ENCODE measurements around the gene LCN6.
"Not testable (repeated sequence)": the region's sequence is repeated elsewhere in the genome, so short reads cannot be mapped to it uniquely, and the experiment has no call there.

LCN6 gene

DNA sequence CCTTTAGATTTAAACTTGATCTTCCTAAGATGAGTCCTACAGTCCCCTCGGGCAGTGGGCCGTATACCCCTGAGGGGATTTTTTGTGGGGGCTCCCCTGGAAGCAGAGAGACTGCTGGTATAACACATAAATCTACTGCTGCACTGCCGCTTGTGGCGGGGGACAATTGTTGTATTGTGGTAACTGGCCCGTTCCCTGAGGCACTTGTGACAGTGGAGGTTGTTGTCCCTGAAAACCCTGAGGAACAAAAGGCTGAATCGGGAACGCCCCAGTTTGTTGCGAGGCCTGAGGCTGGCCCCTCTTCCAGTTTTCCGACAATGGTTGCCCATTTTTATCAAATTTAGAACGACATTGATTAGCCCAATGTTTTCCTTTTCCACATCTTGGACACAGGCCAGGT is 38.1 kb upstream of the LCN6 start:
- H3K4me3 ChIP-seq (ENCODE audit: low read depth, low read length): no peak overlapping the region
- TF ChIP-seq, protein P1, sequence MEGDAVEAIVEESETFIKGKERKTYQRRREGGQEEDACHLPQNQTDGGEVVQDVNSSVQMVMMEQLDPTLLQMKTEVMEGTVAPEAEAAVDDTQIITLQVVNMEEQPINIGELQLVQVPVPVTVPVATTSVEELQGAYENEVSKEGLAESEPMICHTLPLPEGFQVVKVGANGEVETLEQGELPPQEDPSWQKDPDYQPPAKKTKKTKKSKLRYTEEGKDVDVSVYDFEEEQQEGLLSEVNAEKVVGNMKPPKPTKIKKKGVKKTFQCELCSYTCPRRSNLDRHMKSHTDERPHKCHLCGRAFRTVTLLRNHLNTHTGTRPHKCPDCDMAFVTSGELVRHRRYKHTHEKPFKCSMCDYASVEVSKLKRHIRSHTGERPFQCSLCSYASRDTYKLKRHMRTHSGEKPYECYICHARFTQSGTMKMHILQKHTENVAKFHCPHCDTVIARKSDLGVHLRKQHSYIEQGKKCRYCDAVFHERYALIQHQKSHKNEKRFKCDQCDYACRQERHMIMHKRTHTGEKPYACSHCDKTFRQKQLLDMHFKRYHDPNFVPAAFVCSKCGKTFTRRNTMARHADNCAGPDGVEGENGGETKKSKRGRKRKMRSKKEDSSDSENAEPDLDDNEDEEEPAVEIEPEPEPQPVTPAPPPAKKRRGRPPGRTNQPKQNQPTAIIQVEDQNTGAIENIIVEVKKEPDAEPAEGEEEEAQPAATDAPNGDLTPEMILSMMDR (IDR thresholded peaks at IDR 0.05; ENCODE audit: control insufficient read depth, extremely low read depth, insufficient read depth): no peak
- DNase-seq (ENCODE audit: low read depth): no peak

DNA sequence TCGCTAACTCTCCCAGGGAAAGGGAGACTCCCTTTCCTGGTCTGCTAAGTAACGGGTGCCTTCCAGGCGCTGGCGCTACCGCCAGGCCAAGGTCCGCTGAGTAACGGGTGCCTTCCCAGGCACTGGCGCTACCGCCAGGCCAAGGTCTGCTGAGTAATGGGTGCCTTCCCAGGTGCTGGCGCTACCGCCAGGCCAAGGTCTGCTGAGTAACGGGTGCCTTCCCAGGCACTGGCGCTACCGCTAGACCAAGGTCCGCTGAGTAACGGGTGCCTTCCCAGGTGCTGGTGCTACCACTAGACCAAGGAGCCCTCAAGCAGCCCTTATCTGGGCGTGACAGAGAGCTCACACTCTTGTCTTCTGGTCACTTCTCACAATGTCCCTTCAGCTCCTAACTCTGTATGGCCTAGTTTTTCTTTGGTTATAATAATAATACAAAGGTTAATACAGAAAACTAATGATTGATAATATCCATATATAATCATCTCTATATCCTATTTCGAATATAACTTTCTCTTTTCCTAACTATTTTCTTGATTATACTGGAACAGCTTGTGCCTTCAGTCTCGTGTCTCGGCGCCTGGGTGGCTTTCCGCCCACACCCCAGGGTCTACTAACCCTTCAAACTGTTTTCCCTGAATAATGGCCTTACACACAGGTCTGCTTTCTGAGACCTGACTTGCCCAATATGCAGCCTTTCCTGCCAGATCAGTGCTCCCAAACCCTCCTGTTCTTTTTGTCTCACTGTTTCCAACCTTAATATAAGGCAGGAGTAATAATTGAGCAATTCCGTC is 37.4 kb upstream of the LCN6 start:
- H3K4me3 ChIP-seq (ENCODE audit: low read depth, low read length); DNase-seq (ENCODE audit: low read depth): not testable (repeated sequence)

DNA sequence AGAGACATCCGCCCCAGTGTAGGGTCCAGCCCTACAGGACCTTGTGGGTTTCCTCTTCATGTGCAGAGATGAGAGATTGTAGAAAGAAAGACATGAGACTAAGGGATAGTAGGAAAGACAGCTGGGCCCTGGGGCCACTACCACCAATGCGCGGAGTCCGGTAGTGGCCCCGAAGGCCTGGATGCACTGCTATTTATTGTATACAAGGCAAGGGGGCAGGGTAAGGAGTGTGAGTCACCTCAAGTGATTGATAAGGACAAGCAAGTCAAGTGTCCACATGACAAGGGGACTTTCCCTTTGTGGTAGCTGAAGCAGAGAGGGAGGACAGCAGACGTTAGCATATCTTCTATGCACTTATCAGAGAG is 36.7 kb upstream of the LCN6 start:
- H3K4me3 ChIP-seq (ENCODE audit: low read depth, low read length): no peak overlapping the region
- TF ChIP-seq, protein P1 (IDR thresholded peaks at IDR 0.05; ENCODE audit: control insufficient read depth, extremely low read depth, insufficient read depth): no peak
- DNase-seq (ENCODE audit: low read depth): no peak

DNA sequence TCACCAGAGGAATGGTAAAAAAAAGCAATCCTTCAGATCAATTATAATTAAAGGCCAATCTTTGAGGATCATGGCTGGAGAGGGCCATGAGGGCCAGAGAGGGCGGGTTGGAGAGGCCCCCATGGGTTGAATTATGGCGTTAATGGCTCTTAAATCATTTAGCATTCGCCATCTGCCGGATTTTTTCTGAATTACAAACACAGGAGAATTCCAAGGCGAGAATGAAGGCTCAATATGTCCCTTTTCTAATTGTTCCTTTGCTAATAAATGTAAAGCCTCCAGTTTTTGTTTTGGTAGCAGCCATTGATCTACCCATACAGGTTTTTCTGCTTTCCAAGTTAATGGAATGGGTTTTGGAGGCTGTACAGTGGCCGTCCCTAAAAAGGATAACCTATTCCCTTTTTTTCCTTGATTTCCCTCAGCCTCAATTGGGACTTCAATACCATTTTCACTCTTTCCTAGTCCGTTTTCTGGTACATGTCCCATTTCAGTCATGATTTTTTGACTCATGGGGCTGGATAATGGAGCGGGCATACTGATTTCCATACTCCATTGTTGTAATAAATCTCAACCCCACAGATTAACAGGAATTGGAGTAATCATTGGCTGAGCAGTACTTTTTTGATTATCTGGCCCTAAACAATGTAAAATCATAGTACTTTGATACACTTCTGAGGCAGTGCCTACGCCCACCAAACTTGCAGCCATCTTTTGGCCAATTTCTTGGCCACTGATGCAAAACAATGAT is 36.1 kb upstream of the LCN6 start:
- no peak for DNase-seq (ENCODE audit: low read depth)
- TF ChIP-seq, protein P1 (IDR thresholded peaks at IDR 0.05; ENCODE audit: control insufficient read depth, extremely low read depth, insufficient read depth): peak; percentile 35
- H3K4me3 ChIP-seq (ENCODE audit: low read depth, low read length): no peak overlapping the region

DNA sequence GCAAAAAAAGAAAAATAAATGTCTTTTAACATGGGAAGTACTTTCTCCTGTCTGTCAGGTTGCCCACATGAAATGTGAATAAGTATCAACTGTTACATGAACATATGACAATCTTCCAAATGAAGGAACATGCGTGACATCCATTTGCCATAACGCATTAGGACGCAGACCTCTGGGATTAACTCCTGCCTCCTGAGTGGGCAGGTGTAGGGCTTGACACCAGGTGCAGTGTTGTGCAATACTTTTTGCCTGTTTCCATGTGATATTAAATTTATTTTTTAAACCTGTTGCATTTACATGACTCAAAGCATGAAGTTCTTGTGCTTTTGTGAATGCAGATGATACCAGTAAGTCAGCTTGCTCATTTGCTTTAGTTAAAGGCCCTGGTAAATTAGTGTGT is 34.1 kb upstream of the LCN6 start:
- DNase-seq (ENCODE audit: low read depth): no peak
- no peak overlapping the region for H3K4me3 ChIP-seq (ENCODE audit: low read depth, low read length)
- TF ChIP-seq, protein P1 (IDR thresholded peaks at IDR 0.05; ENCODE audit: control insufficient read depth, extremely low read depth, insufficient read depth): no peak

DNA sequence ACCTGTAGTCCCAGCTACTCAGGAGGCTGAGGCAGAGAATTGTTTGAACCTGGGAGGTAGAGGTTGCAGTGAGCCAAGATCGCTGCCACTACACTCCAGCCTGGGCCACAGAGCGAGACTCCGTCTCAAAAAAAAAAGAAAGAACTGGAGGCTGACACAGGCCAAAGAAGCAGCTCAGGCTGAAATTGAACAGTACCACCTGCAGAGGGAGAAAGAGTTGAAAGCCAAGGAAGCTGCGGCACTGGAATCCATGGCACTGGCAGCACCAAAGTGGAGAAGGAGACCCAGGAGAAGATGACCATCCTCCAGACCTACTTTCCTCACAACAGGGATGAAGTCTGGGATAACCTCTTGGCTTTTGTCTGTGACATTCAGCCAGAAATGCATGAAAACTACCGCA is 31.5 kb upstream of the LCN6 start:
- no peak overlapping the region for H3K4me3 ChIP-seq (ENCODE audit: low read depth, low read length)
- TF ChIP-seq, protein P1 (IDR thresholded peaks at IDR 0.05; ENCODE audit: control insufficient read depth, extremely low read depth, insufficient read depth): no peak
- no peak for DNase-seq (ENCODE audit: low read depth)

DNA sequence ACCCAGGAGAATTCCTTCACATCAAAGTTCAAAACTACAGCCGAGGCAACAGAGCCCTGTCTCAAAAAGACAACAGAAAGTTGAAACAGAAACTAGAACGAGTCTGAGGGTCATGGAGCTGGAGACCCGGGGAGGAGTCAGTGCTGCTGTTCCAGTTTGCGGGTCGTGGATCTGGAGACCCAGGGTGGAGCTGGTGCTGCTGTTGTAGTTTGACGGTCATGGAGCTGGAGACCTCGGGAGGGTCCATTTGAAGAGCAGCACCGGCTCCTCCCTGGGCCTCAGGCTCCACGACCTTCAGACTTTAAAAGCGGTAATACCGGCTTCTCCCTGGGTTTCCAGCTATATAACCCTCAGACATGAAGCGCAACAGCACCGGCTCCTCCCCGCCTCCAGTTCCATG is 29.0 kb upstream of the LCN6 start:
- no peak for DNase-seq (ENCODE audit: low read depth)
- TF ChIP-seq, protein P1 (IDR thresholded peaks at IDR 0.05; ENCODE audit: control insufficient read depth, extremely low read depth, insufficient read depth): no peak
- H3K4me3 ChIP-seq (ENCODE audit: low read depth, low read length): no peak overlapping the region
